ENCODE results near the gene OTOS.

Gene OTOS

DNA sequence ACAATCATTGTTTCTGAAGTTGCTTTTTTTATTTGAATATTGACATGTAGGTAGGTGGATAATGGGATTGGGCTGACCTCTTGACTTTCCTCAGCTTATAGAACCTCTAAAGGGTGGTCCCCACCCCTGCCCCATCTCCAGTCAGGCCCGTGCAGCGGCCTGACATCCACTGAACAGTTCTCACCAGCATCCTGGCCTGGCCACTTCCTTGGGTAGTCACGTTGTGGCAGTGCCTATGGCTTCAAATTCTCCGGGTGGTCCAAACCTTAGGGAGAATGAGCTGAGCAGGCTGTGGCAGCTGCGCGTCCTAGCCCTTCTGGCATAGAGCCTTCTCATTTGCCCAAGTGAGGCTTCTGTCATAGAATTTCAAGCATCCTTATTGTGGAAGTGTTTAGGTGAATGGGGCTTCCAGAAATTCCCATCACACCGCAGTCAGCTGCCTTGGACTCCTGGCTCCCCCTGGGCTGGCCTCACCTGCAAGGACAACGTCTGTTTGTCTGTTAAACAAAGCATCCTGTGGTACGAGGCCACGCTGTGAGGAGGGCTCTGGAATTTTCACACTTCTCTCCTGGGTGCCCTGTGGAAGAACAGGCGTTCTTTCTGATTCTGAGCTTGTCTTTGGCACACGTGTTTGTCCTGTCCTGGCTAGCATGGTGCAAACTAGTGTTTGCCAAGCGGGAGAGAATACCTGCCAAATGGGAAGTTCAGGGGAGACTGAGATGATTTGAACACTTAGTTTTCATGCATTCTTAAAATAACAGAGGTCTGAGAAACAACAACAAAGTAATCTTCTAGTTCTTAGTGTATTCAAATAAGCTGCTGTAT, 31.8 kb upstream of the OTOS start:
- ATAC-seq (replicated peaks) (no peak), DNase-seq (no peak)
- peaks cover 9 to 17% of the 10 kb centered on the region in 2 donors for H3K27me3 Mint-ChIP-seq
- no peak overlapping the region for H3K27ac Mint-ChIP-seq
- H3K4me3 Mint-ChIP-seq: no peak overlapping the region
- no peaks in the 10 kb centered on the region for H3K36me3 Mint-ChIP-seq
- peaks cover 4 to 9% of the 10 kb centered on the region in 2 donors for H3K9me3 Mint-ChIP-seq
- no peaks in the 10 kb centered on the region for H3K4me1 Mint-ChIP-seq

DNA sequence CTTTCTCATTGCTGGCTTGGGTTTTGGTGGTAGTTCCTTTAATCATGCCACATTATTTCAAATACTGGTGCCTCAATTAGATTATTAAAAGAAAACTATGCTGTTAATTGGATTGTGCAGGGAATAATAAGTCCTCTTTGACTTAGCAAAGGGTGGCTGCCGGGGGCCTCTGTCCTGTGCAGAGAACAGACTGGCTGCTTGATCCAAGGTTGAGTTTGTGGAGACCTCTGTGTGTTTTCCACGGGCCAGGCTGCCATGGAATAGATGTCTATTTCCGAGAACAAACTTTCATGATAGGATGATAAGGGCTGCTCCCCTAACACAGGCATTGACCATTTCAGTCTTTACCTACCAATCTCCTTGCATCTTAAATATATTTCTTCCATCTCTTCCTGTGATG, 30.4 kb upstream of the OTOS start:
- H3K4me3 Mint-ChIP-seq: no peak overlapping the region
- H3K9me3 Mint-ChIP-seq: peaks cover 4 to 9% of the 10 kb centered on the region in 2 donors
- H3K27me3 Mint-ChIP-seq: peaks cover 8 to 18% of the 10 kb centered on the region in 2 donors
- ATAC-seq (replicated peaks): no peak
- no peaks in the 10 kb centered on the region for H3K4me1 Mint-ChIP-seq
- no peak overlapping the region for H3K27ac Mint-ChIP-seq
- H3K36me3 Mint-ChIP-seq: no peaks in the 10 kb centered on the region
- DNase-seq: no peak

DNA sequence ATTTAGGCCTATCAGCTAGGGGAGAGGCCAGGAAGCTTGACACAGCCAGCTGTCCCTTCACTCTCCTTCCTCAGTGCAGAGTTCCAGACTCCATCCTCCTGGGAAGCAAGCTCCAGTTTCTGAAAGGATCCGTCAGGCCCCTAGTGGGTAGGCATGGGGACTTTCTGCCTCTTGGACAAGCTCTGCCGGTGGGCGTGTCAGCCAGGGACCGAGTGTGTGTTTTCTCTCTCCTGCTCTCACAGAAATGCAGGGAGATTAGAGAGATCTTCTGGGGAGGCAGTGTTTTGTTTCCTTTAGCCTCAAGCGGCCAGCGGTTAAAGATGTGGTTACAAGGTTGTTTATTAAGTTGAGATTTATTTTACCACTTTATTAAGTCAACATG, 29.9 kb upstream of the OTOS start:
- peaks cover 7 to 11% of the 10 kb centered on the region in 2 donors for H3K9me3 Mint-ChIP-seq
- no peak for ATAC-seq (replicated peaks)
- H3K4me3 Mint-ChIP-seq: no peak overlapping the region
- H3K4me1 Mint-ChIP-seq: no peaks in the 10 kb centered on the region
- no peaks in the 10 kb centered on the region for H3K36me3 Mint-ChIP-seq
- H3K27me3 Mint-ChIP-seq: peaks cover 11 to 21% of the 10 kb centered on the region in 2 donors
- H3K27ac Mint-ChIP-seq: no peak overlapping the region
- DNase-seq: no peak

GRCh38 chr2:240169486-240170353, 29.3 kb upstream of the OTOS start:
- H3K9me3 Mint-ChIP-seq: peaks cover 8 to 13% of the 10 kb centered on the region in 2 donors
- no peaks in the 10 kb centered on the region for H3K36me3 Mint-ChIP-seq
- H3K27me3 Mint-ChIP-seq: peaks cover 14 to 23% of the 10 kb centered on the region in 2 donors
- no peak for DNase-seq
- H3K27ac Mint-ChIP-seq: no peak overlapping the region
- no peak overlapping the region for H3K4me3 Mint-ChIP-seq
- no peak for ATAC-seq (replicated peaks)
- H3K4me1 Mint-ChIP-seq: no peaks in the 10 kb centered on the region

- Mint-ChIP-seq H3K9me3 (peaks cover 12 to 19% of the 10 kb centered on the region in 2 donors), H3K27ac (no peak overlapping the region), H3K4me1 (no peaks in the 10 kb centered on the region), H3K36me3 (no peaks in the 10 kb centered on the region), H3K27me3 (peaks cover 14 to 17% of the 10 kb centered on the region in 2 donors), H3K4me3 (no peak overlapping the region)
- ATAC-seq (replicated peaks) (no peak), DNase-seq (no peak)
Measured at GRCh38 chr2:240168546-240169361, 28.3 kb upstream of the OTOS start.

DNA sequence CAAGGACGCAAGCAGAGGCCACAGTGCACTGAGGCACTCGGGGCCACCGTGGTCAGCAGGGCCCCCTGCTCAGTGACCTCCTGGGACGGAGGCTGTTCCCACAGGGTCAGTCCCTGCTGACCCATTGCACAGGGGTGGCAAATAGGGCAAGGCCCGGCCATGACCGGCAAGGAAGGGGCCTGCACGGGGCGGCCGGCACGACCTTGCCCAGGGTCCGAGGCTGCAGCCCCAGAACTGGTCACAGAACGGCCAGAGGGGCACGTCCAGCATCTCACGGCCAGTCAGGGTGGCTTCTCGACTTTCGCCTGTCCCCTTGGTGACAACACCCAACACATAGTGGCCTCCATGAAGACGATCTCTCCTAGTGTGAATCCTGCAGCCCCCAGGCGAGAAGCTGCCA, 27.6 kb upstream of the OTOS start:
- Mint-ChIP-seq H3K9me3 (peaks cover 12 to 19% of the 10 kb centered on the region in 2 donors), H3K4me3 (no peak overlapping the region), H3K4me1 (no peaks in the 10 kb centered on the region), H3K27ac (no peak overlapping the region), H3K27me3 (peaks cover 14 to 17% of the 10 kb centered on the region in 2 donors), H3K36me3 (no peaks in the 10 kb centered on the region)
- no peak for DNase-seq
- ATAC-seq (replicated peaks): no peak

DNA sequence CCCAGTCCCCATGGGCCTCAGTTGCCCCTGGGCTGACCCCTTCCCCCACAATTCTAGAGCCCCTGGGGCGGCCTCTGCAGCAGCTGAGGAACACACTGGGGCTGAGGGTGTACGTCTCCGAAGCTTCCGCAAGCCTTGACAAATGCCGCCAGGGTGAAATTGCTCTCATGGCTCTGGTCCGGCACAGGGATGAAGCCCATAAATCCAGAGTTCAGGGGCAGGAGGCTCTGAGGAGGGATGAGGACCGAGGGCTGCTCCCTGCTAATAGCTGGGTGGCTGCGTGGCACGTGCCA, 27.1 kb upstream of the OTOS start:
- Mint-ChIP-seq H3K27me3 (peaks cover 14 to 17% of the 10 kb centered on the region in 2 donors), H3K4me3 (no peak overlapping the region), H3K4me1 (no peaks in the 10 kb centered on the region), H3K27ac (no peak overlapping the region), H3K9me3 (peaks cover 9 to 15% of the 10 kb centered on the region in 2 donors), H3K36me3 (no peaks in the 10 kb centered on the region)
- ATAC-seq (replicated peaks): no peak
- DNase-seq: no peak

GRCh38 chr2:240166761-240167587, 26.5 kb upstream of the OTOS start:
- Mint-ChIP-seq H3K36me3 (no peaks in the 10 kb centered on the region), H3K27ac (no peak overlapping the region), H3K9me3 (peaks cover 9 to 15% of the 10 kb centered on the region in 2 donors), H3K27me3 (peaks cover 14 to 17% of the 10 kb centered on the region in 2 donors), H3K4me3 (no peak overlapping the region), H3K4me1 (no peaks in the 10 kb centered on the region)
- no peak for ATAC-seq (replicated peaks)
- no peak for DNase-seq

- no peaks in the 10 kb centered on the region for H3K36me3 Mint-ChIP-seq
- no peaks in the 10 kb centered on the region for H3K4me1 Mint-ChIP-seq
- DNase-seq (no peak), ATAC-seq (replicated peaks) (no peak)
- no peak overlapping the region for H3K4me3 Mint-ChIP-seq
- no peak overlapping the region for H3K27ac Mint-ChIP-seq
- peaks cover 9% of the 10 kb centered on the region in 2 donors for H3K9me3 Mint-ChIP-seq
- H3K27me3 Mint-ChIP-seq: peaks cover 11 to 14% of the 10 kb centered on the region in 2 donors
Measured at GRCh38 chr2:240166191-240166590, 25.7 kb upstream of the OTOS start.

- H3K4me3 Mint-ChIP-seq: no peak overlapping the region
- H3K9me3 Mint-ChIP-seq: peaks cover 9% of the 10 kb centered on the region in 2 donors
- no peak for DNase-seq
- no peaks in the 10 kb centered on the region for H3K4me1 Mint-ChIP-seq
- H3K36me3 Mint-ChIP-seq: no peaks in the 10 kb centered on the region
- peaks cover 10 to 14% of the 10 kb centered on the region in 2 donors for H3K27me3 Mint-ChIP-seq
- ATAC-seq (replicated peaks): no peak
- no peak overlapping the region for H3K27ac Mint-ChIP-seq
Measured at GRCh38 chr2:240165661-240166060, 25.2 kb upstream of the OTOS start.

DNA sequence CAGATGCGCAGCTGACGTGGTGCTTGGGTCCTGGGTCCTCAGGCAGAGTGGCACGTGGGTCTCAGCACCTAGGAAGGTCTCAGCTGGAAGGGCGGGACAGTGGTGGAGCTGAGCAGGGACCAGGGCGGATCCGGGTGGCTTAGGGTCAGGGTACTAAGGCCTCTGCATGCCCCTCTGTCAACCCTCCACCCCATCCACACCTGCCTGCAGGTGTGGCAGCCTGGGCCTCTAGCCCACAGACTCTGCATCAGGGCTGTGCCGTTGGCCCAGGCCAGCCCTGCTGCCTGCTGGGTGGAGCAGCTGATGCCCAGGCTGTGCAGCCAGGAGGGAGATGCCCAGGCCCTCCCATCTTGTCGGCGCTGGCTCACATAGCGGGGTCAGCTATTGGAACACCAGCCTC, 24.6 kb upstream of the OTOS start:
- Mint-ChIP-seq H3K4me3 (no peak overlapping the region), H3K27ac (no peak overlapping the region), H3K9me3 (peaks cover 9% of the 10 kb centered on the region in 2 donors), H3K36me3 (no peaks in the 10 kb centered on the region), H3K4me1 (no peaks in the 10 kb centered on the region), H3K27me3 (peaks cover 10 to 14% of the 10 kb centered on the region in 2 donors)
- no peak for DNase-seq
- no peak for ATAC-seq (replicated peaks)

DNA sequence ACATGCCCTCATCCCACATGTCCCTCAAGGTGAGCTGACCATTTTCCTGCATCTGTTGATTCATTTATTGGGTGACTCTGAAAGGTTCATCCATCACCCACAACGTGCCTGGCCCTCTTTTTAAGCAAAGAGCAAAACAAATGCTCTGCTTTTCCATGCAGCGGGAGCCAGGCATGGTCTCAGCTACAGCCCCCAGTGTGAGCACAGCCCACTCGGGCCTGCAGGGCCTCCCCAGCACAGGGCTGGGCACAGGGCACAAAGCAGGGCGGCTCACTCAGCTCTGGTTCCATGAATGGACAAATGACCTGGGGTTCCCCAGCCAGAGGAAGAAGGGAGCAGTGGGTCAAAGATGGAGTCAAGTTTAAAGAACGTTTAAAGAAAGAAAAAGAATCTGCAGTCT, 24.1 kb upstream of the OTOS start:
- Mint-ChIP-seq H3K9me3 (peaks cover 9 to 10% of the 10 kb centered on the region in 2 donors), H3K36me3 (no peaks in the 10 kb centered on the region), H3K27ac (no peak overlapping the region), H3K27me3 (peaks cover 10 to 14% of the 10 kb centered on the region in 2 donors), H3K4me3 (no peak overlapping the region), H3K4me1 (no peaks in the 10 kb centered on the region)
- DNase-seq (no peak), ATAC-seq (replicated peaks) (no peak)

GRCh38 chr2:240163844-240164574, 23.6 kb upstream of the OTOS start:
- Mint-ChIP-seq H3K4me3 (no peak overlapping the region), H3K9me3 (peaks cover 9 to 10% of the 10 kb centered on the region in 2 donors), H3K36me3 (no peaks in the 10 kb centered on the region), H3K27me3 (peaks cover 10 to 14% of the 10 kb centered on the region in 2 donors), H3K4me1 (no peaks in the 10 kb centered on the region), H3K27ac (no peak overlapping the region)
- DNase-seq: no peak
- no peak for ATAC-seq (replicated peaks)

All from stimulated activated naive B cell treated with anti-CD40 and anti-IgM and Interleukin-4, amounts not matched to agents 10 μg/mL and 1 μg/mL and 100 μg/mL, for 72 hours (primary cell).